ENCODE measurements around the gene KCNH3.

DNA sequence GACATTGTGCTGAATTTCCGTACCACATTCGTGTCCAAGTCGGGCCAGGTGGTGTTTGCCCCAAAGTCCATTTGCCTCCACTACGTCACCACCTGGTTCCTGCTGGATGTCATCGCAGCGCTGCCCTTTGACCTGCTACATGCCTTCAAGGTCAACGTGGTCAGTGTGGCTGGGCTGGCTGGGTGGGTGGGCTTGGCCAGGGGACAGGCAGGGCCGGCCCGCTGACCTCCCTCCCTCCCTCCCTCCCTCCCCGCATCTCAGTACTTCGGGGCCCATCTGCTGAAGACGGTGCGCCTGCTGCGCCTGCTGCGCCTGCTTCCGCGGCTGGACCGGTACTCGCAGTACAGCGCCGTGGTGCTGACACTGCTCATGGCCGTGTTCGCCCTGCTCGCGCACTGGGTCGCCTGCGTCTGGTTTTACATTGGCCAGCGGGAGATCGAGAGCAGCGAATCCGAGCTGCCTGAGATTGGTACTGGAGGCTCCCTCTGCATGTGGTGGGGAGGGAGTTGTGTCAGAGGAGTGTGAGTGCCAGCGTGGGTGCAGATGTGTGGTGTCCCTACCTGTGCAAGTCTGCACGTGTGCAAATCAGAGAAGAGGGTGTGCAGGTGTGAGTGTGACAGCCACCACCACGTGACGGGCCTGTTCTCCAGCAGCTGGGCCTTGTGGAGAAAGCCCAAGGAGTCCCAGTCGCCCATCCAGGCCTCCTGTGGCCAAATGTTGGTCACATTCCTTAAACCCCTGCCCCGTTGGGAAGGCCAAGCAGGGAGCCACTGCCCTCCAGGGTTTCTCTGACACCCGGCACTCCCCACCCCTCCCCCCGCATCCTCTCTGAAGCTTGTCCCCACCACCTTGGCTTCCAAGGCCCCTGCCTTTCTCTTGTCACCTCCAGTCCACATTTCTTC is 5.3 kb downstream of the KCNH3 start:
- TF ChIP-seq, protein P1, sequence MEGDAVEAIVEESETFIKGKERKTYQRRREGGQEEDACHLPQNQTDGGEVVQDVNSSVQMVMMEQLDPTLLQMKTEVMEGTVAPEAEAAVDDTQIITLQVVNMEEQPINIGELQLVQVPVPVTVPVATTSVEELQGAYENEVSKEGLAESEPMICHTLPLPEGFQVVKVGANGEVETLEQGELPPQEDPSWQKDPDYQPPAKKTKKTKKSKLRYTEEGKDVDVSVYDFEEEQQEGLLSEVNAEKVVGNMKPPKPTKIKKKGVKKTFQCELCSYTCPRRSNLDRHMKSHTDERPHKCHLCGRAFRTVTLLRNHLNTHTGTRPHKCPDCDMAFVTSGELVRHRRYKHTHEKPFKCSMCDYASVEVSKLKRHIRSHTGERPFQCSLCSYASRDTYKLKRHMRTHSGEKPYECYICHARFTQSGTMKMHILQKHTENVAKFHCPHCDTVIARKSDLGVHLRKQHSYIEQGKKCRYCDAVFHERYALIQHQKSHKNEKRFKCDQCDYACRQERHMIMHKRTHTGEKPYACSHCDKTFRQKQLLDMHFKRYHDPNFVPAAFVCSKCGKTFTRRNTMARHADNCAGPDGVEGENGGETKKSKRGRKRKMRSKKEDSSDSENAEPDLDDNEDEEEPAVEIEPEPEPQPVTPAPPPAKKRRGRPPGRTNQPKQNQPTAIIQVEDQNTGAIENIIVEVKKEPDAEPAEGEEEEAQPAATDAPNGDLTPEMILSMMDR (IDR thresholded peaks at IDR 0.05) = no peak
- no peak for TF ChIP-seq ZFX (IDR thresholded peaks at IDR 0.05; ENCODE audit: borderline replicate concordance)
